Stimulated activated CD8-positive, alpha-beta memory T cell treated with anti-CD3 and anti-CD28 coated beads, Interleukin-4, amount 100 ng/mL, for 1 hour (primary cell): ENCODE data around the gene TNFAIP8L2.

Experiments
- DNase-seq, 2 donors: peaks; one replicate each; pipeline ENCODE4 v3.0.0-alpha.2; 2020; ENCODE audit warnings: low read depth in 2 of 2, low spot score in 1 of 2

Gene TNFAIP8L2

GRCh38 chr1:151156515-151156819, at the start of gene TNFAIP8L2:
TNFAIP8L2 (plus strand) TSS chr1:151156649; CDS start chr1:151158698, 2,049 bp downstream.
- DNase-seq, result peak; percentile 56 to 60

- no peak for DNase-seq
Measured at GRCh38 chr1:151106894-151107293, 49.6 kb upstream of the TNFAIP8L2 start.

- no peak for DNase-seq
Measured at GRCh38 chr1:151108331-151108730, 48.1 kb upstream of the TNFAIP8L2 start.

- no peak for DNase-seq
Measured at GRCh38 chr1:151113877-151114276, 42.6 kb upstream of the TNFAIP8L2 start.

DNA sequence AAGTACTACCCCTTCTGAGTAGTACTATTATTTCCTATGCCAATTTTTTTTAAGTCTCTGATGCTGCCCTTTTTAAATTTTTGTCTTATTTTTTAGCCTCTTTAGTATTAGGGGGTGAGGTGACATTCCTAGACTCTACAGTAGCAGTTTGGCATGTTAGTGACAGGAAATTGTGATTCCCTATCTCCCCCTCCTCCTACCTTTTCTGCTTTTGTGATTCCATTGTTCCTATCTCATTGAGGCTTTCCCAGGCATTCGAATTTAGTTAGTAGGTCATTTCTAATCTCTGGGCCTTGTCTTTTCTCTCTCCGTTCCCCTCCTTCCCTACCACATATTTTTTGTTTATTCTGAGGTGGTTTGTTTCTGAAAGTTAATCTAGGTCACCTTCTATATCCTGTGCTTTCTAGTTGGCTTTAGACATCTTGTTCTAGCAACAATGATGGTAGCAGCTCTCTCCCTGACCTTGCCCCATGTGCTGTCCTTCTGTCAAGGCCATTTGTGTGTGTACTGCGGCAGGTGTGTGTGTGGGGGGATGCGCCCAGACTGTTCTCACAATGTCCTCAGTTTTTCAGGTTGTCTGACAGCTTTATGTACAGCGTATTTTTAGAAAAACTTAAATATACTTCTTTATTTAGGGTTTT, 31.6 kb upstream of the TNFAIP8L2 start:
- DNase-seq, result no peak

DNA sequence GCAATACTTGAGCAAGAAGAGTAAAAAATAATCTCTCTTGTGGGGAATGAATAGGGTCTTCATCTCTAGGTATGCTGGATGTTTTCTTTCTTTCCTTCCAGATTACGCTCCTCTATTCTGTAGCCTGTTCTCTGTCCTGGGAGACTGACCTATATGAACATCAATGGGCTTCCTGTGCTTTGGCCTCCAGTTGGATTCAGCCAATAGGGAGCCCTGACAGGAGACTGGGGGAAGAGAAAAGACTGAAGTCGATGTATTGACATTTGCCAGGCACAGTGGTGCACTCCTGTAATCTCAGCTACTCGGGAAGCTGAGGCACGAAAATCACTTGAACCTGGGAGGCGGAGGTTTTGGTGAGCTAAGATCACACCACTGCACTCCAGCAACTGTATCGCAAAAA, 27.6 kb upstream of the TNFAIP8L2 start:
- no peak for DNase-seq

DNA sequence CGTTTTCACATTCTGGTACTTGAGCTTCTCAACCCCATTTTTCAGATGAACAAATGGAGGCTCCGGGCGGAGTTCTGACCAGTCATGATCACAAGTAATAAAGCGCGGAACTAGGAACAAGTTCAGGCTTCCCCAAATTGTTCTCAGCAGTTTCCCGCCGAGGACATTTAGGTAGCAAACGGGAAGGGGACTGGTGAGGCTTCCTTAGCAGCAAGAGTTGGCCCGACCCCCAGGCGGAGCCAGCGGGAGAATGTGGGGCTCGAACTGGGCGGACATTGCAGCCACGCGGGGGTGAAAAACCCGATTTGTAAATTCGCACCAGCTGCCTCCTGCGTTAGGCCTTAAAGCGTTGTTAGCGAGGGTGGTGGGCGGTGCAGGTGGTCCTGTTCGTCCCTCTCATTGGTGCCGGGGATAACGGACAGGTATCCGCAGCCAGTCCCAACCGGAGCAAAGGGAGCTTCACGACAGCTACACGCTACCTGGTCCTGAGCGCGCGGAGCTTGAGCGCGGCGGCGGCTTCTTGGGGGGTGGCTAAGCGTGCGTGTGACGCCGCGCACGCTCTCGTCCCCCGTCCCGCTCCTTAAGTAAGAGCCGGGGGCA, 25.4 kb upstream of the TNFAIP8L2 start:
- peak; percentile 32 to 50 for DNase-seq

- no peak for DNase-seq
Measured at GRCh38 chr1:151131701-151132334, 24.6 kb upstream of the TNFAIP8L2 start.

DNA sequence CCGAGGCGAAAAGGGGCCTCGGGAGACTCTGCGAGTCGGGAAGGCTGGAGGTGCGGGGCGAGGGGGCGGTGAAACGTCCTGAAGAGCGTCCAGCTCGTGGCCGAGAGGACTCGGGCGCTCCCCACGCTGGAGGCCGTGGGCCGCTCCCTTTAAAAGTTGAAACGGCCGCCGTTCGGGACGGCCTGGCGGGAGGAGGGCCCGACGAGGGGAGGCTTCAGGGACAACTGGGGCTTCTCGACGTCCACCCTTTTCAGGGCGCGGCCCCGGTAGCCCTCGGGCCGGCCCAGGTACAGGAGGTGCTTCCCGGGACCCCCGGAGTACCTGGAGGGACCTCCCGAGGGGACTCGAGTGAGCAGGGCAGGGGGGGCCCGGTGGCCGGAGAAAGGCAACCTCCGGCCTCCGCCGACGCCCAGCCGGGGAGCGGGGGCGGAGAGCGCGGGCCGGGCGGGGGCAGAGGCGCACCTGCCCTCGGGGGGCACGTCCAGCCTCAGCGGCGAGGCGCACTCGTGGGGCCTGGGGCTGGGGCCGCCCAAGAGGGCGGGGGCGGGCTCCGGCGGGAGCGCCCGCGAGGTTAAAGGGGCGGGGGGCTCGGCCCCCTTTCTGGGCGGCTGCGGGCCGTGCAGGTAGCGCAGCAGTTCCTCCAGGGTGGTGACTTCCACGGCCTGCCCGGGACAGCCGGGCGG, 24.0 kb upstream of the TNFAIP8L2 start:
- DNase-seq, result no peak

DNA sequence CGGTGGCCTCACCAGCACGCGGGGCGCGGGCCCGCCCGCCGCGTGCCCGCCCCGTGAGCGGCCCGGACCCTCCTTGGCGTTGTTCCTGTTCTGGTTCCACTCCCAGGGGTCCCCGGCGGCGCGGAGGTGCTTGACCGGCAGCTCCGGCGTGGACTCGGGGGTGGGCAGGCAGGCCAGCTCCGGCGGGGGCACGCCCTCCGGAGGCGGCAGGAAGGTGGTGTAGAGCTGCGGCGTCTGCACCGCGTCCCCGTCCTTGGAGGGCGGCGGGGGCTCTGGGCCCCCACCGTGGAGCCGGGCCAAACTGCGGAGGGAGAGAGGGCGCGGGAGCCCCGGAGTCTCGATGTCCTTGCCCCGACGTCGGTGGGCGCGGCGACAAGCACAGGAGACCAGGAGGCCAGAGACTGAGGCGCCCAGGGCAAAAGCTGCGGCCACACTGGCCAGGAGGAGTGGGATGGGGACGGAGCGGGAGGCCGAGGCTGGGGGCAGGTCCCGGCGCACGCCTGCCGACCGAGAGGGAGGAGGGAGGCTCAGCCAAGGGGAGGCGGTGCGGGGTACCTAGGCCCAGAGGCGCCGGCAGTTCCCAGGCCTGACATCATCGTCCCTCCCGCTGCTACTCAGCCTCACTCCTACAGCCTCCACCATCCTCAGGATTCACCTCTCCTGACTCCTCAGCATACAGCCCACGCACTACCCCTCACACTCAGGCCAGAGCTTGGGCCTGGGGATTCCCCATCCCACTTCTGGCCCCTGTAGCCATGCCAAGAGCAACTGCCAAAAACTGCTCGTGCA, 23.2 kb upstream of the TNFAIP8L2 start:
- no peak for DNase-seq

GRCh38 chr1:151134396-151134795, 22.1 kb upstream of the TNFAIP8L2 start:
- DNase-seq, result no peak

DNA sequence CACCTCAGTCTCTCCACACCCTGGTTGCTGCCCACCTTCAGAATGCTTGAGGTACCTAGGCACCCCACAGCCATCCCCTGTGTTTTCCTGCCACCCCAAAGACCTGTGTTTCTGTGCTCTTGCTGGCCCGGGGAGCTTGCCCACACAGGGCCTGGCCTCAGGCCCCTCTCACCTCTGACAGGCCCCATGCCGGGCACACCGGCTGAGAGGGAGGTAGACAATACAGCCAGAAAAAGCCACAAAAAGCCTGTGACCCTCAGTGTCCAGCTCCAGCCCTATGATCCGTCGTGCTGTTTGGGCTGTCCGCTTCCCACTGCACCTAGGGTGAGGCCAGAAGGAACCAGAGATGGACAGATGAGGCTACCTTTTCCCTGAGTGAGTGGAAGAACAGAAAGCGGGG, 21.5 kb upstream of the TNFAIP8L2 start:
- DNase-seq, result no peak

GRCh38 chr1:151135433-151136385, 20.7 kb upstream of the TNFAIP8L2 start:
- DNase-seq, result no peak

- no peak for DNase-seq
Measured at GRCh38 chr1:151137789-151138188, 18.7 kb upstream of the TNFAIP8L2 start.

- DNase-seq, result no peak
Measured at GRCh38 chr1:151142411-151143056, 13.9 kb upstream of the TNFAIP8L2 start.

GRCh38 chr1:151143057-151143435, 13.4 kb upstream of the TNFAIP8L2 start:
- DNase-seq, result no peak

- DNase-seq, result no peak
Measured at GRCh38 chr1:151143986-151144385, 12.5 kb upstream of the TNFAIP8L2 start.

DNA sequence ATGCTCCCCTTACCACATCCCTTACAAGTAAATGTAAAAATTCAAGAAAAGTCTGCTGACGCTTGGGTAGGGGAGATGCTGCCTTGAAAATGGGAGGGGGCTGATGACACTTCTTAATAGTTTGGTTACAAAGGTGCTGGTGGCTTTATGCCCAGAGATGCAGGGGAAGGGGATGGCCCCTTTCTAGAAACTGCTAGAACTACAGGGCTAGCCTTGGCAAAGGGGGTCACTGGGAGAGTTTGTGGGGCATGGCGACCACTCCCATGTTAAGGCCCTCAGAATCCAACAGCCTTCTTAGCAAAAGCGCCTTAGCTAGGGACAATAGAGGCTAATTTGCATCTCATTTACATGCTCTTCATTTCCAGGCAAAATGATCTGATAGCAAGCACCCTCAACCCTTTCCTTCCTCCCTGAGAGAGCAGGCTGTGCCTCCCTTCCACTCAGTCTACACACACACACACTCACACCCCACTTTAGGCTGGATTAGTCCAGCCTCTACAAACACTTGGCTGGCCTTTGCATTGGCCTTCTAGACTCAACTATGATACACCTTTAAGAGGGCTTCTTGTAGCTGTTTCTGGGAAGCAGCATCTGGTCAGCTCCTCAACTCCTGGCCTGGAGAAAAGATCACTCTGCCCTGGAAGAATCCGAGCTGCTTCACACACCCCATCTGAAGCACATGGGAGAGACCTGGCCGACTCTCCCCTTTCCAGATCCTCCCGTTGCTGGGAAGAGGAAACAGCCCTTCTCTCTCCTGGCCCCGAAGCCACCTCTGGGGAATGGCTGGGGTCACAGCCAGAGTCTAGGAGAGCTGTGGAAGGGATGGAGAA, 11.8 kb upstream of the TNFAIP8L2 start:
- no peak for DNase-seq
